Measurements from ENCODE around the gene SMARCD2. TPM values are rescaled to one million over a fixed set of nuclear protein-coding genes. Genes with fewer than 3 reads are reported as not detected.
A peak's percentile ranks its signal among the peaks of the same experiment; 100 is the strongest.

The SMARCD2 gene
- total RNA-seq, 4 donors from 2014 or later = 235 to 310 (median 272) TPM

DNA sequence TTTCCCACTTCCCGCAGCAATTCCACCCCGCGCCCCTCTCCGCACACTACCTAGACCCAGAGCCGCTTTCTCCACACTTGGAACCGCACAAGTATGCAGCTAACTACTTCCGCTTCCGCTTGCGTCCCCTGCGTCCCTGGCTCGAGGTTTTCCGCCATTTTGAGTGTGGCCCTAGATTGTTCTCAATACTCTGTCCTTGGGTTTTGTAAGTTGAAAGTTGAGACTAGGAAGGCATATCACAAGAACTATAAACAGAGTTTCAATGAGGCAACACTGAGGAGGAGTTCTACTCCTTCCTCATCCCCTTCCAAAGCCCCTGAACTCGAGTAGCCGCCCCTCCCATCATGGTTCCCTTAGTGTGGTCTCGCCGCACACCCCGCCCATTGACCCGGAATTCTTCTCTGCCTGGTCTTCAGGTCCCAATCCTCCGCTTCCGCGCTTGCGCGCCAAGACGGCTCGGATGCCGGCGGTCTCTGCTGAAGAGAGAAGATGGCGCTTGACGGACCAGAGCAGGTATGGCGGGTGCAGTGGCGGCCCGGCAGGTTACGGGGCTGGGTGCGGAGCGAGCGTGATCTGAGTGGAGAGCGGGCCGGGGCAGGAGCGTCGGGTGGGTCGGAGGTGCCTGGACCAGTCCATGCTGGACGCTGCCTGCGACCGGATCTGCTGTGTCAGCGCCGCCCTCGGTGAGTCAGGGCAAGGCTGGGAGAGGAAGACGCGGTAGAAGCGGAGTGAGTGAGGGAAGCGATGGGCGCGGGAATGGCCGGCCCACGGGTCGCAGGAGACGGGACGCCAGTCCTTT lies 15.3 kb downstream of the SMARCD2 start, which contains the start of the genes FTSJ3 and PSMC5:
Gene FTSJ3 (minus strand): TSS at position 662 of the 799 bp plus-strand sequence. CDS start 761 bp downstream, outside the sequence.
Gene PSMC5 (plus strand): TSS at position 430 of the 799 bp plus-strand sequence. CDS start 60 bp downstream, at position 490.
- DNase-seq (ENCODE audit: low spot score in 2 of 2) = peak; percentile 95 to 99
- TF ChIP-seq, protein P1, sequence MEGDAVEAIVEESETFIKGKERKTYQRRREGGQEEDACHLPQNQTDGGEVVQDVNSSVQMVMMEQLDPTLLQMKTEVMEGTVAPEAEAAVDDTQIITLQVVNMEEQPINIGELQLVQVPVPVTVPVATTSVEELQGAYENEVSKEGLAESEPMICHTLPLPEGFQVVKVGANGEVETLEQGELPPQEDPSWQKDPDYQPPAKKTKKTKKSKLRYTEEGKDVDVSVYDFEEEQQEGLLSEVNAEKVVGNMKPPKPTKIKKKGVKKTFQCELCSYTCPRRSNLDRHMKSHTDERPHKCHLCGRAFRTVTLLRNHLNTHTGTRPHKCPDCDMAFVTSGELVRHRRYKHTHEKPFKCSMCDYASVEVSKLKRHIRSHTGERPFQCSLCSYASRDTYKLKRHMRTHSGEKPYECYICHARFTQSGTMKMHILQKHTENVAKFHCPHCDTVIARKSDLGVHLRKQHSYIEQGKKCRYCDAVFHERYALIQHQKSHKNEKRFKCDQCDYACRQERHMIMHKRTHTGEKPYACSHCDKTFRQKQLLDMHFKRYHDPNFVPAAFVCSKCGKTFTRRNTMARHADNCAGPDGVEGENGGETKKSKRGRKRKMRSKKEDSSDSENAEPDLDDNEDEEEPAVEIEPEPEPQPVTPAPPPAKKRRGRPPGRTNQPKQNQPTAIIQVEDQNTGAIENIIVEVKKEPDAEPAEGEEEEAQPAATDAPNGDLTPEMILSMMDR (IDR thresholded peaks at IDR 0.05) = peak in 1 of 3 donors; percentile 67
- TF ChIP-seq POLR2A (IDR thresholded peaks at IDR 0.05) = peak in 1 of 2 donors; percentile 48
- H3K4me3 ChIP-seq (ENCODE audit: low read depth, poor library complexity, severe bottlenecking) = peak within 1 kb of the TSS; percentile 49
- intact Hi-C loops (cut with DNase I; ENCODE audit: low total_unique reads) = no loop called here
- 1% methylated on average over 51 to 58 of the region's 58 CpGs for WGBS, 2 donors

DNA sequence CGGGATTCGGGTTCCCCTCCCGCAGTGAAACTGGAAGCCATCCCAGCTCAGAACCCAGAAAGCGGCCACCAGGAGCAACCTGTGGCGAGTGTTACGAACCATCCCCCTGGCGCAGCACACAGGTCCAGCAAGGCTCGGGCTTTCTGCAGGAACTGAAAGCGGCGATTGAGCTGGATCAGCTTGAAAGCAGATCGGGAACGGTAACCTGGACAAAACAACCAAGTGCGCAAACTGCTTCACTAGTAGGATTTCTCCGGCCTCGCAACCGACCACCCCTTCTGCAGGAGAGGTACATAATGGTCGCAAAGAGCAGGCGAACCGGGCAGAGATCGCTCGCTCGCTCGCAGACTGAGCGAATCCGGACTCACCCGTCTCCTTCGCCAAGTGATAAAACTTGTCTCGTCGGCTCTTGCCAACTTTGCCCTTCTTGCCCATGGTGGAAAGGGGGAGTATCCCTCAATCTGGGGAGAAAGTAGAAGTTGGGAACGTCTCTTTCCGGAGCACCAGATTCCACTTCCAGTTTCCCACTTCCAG lies 15.9 kb downstream of the SMARCD2 start:
- intact Hi-C loops (cut with DNase I; ENCODE audit: low total_unique reads) = no loop called here
- 0 to 1% methylated on average over 31 of the region's 31 CpGs for WGBS, 2 donors
- H3K4me3 ChIP-seq (ENCODE audit: low read depth, poor library complexity, severe bottlenecking) = peak overlapping the region; percentile 49
- DNase-seq (ENCODE audit: low spot score in 2 of 2) = no peak
- no peak for TF ChIP-seq POLR2A (IDR thresholded peaks at IDR 0.05)
- TF ChIP-seq, protein P1 (IDR thresholded peaks at IDR 0.05) = no peak

DNA sequence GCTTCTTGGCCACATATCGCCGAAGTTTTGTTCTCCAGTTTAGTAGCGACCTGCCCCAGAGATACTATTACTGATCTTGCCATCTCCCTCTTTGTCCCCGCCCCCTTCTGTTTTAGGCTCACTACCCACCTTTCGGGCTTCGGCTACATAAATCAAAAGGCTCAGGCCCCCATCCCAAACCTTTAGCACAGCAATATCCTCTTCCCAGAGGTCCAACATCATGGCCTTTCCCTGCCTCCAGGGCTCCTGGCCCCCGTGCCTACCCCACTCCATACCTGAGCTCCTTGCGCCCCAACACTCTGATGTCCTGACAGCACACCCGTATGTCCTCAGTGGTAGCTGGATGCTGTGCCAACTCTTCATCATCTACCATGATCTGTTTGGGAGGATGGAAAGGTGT lies 18.1 kb downstream of the SMARCD2 start:
- no peak overlapping the region for H3K4me3 ChIP-seq (ENCODE audit: low read depth, poor library complexity, severe bottlenecking)
- DNase-seq (ENCODE audit: low spot score in 2 of 2) = no peak
- 92 to 96% methylated on average over 9 of the region's 9 CpGs for WGBS, 2 donors
- TF ChIP-seq, protein P1 (IDR thresholded peaks at IDR 0.05) = no peak
- no peak for TF ChIP-seq POLR2A (IDR thresholded peaks at IDR 0.05)
- intact Hi-C loops (cut with DNase I; ENCODE audit: low total_unique reads) = loop anchor here (5.0 kb wide), 1 partner anchor 37 kb away; no protein-coding TSS in a partner anchor

DNA sequence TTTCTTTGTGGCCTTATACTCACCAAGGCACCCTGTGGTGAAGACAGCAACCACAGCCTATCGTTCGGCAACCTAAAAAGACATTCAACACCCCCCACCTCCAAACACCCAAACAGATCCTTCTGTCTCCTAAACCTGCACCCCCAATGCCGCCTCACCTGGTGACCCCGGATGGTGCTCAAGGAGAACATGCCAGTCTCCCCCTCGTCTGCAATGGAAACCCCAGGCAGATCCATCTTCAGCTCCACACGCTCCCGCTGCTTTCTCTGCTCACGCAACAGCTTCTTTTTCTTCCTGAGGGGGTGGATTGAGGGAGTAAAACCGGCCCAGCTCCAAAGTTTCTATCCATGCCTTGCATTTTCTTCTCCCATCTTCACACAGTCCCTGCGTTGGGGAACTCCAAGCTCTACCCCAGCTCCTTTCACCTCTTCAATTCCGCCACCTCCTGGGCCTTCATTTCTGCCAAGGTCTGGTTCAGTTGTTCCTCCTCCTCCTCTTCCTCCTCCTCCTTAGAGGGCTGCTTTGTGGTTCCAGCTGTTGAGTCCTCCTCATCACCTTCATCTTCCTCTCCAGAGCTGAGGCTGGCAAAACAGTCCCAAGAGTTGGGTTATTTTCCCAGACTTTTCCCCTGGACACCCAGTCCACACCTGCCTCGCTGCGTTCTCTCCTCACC lies 18.7 kb downstream of the SMARCD2 start:
- no peak for DNase-seq (ENCODE audit: low spot score in 2 of 2)
- no peak for TF ChIP-seq POLR2A (IDR thresholded peaks at IDR 0.05)
- TF ChIP-seq, protein P1 (IDR thresholded peaks at IDR 0.05) = no peak
- WGBS, 2 donors = 94 to 95% methylated on average over 13 of the region's 13 CpGs
- H3K4me3 ChIP-seq (ENCODE audit: low read depth, poor library complexity, severe bottlenecking) = no peak overlapping the region
- intact Hi-C loops (cut with DNase I; ENCODE audit: low total_unique reads) = loop anchor here (5.0 kb wide), 1 partner anchor 36 kb away; no protein-coding TSS in a partner anchor

DNA sequence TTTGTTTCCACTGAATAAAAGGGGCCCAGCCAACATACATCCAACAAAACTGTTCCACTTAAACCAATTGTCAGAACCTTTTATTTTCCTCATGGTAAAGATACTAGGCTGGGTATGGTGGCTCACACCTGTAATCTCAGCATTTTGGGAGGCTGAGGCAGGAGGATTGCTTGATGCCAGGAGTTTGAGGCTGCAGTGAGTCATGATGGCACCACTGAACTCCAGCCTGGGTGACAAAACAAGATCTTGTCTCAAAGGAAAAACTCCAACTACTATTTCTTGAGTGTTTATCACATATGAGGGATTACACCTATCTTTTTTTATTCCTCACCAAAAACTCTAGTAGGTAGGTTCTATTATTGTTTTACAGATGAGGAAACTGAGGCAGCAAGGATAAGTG lies 19.9 kb downstream of the SMARCD2 start:
- intact Hi-C loops (cut with DNase I; ENCODE audit: low total_unique reads) = loop anchor here (5.0 kb wide), 1 partner anchor 35 kb away; no protein-coding TSS in a partner anchor
- TF ChIP-seq, protein P1 (IDR thresholded peaks at IDR 0.05) = no peak
- TF ChIP-seq POLR2A (IDR thresholded peaks at IDR 0.05) = no peak
- no peak for DNase-seq (ENCODE audit: low spot score in 2 of 2)
- H3K4me3 ChIP-seq (ENCODE audit: low read depth, poor library complexity, severe bottlenecking) = no peak overlapping the region
